Panc1 (cell line): ENCODE results near the gene LIMA1.

Experiments
- CTCF ChIP-seq: fragments of 450-650 bp; IDR thresholded peaks from 2 replicates; pipeline ENCODE4 v1.5.1; 2017; ENCODE audit warnings: mild to moderate bottlenecking
- POLR2AphosphoS5 ChIP-seq: IDR thresholded peaks from 2 replicates; pipeline ENCODE4 v1.6.1; 2012; ENCODE audit warnings: mild to moderate bottlenecking, low read depth, low read length, moderate library complexity

- TF ChIP-seq CTCF = no peak
- TF ChIP-seq POLR2AphosphoS5 = no peak
Observed at GRCh38 chr12:50157259-50157658, 126.1 kb downstream of the LIMA1 start.
